RWPE2 (cell line): ENCODE measurements around the gene HK1.

Source experiments
- ATAC-seq: fragments of 200-7000 bp; cut with Tn5 transposase; 3 replicates; pipeline ENCODE4 v1.9.1; 2021; ENCODE audit warnings: low read depth
- DNase-seq: peaks from one replicate; pipeline ENCODE4 v3.0.0-alpha.2; 2020; ENCODE audit warnings: low spot score
- H3K27ac ChIP-seq: fragments of 450-650 bp; 2 replicates; pipeline ENCODE4 v1.5.1; 2017; ENCODE audit warnings: mild to moderate bottlenecking; ENCODE audit not compliant: poor library complexity, severe bottlenecking
- H3K27me3 ChIP-seq: fragments of 250-450 bp; sonication (Bioruptor Pico); 2 replicates; pipeline ENCODE4 v1.5.1; 2021; ENCODE audit warnings: mild to moderate bottlenecking, moderate library complexity; ENCODE audit not compliant: insufficient read depth, poor library complexity, severe bottlenecking
- H3K36me3 ChIP-seq: fragments of 250-450 bp; sonication (Bioruptor Pico); 2 replicates; pipeline ENCODE4 v1.5.1; 2020; ENCODE audit warnings: low read depth, mild to moderate bottlenecking, moderate library complexity
- H3K4me1 ChIP-seq: fragments of 250-450 bp; sonication (Bioruptor Pico); 2 replicates; pipeline ENCODE4 v1.5.1; 2021; ENCODE audit warnings: mild to moderate bottlenecking, moderate library complexity; ENCODE audit not compliant: insufficient read depth, poor library complexity, severe bottlenecking
- H3K4me3 ChIP-seq: fragments of 250-450 bp; sonication (Bioruptor Pico); 2 replicates; pipeline ENCODE4 v1.5.1; 2021; ENCODE audit warnings: mild to moderate bottlenecking, moderate library complexity; ENCODE audit not compliant: severe bottlenecking
- H3K9me3 ChIP-seq: fragments of 250-450 bp; sonication (Bioruptor Pico); 2 replicates; pipeline ENCODE4 v1.5.1; 2021; ENCODE audit warnings: mild to moderate bottlenecking, moderate library complexity; ENCODE audit not compliant: severe bottlenecking
- TF ChIP-seq, protein P1 (sequence below): fragments of 450-650 bp; IDR thresholded peaks from one replicate; pipeline ENCODE4 v1.5.1; 2017; ENCODE audit warnings: mild to moderate bottlenecking, moderate library complexity; ENCODE audit not compliant: poor library complexity, severe bottlenecking

Gene HK1

DNA sequence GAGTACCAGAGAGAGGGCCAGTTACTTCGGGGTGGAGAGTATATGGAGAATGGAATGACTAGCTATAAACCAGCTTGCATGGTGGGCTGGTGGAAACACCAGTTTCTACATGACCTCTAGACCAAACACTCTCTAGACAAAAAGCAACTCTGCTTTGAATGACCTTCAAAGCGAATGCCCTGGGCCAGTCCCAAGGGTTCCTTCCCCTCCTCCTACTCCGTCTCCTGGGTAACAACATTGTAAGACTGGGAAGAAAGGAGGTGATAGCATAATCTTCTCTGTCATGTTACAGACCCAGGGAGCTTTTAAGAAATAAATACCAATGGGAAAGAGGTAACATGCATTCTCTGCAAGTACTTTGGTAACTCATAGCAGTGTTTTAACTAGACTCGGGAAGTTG is 7.4 kb downstream of the HK1 start:
- Histone ChIP-seq H3K27ac (no peak overlapping the region), H3K36me3 (no peaks in the 10 kb centered on the region), H3K4me1 (no peaks in the 10 kb centered on the region), H3K4me3 (no peak overlapping the region), H3K27me3 (no peaks in the 10 kb centered on the region), H3K9me3 (no peaks in the 10 kb centered on the region)
- no peak for DNase-seq
- no peak for ATAC-seq
- TF ChIP-seq, protein P1, sequence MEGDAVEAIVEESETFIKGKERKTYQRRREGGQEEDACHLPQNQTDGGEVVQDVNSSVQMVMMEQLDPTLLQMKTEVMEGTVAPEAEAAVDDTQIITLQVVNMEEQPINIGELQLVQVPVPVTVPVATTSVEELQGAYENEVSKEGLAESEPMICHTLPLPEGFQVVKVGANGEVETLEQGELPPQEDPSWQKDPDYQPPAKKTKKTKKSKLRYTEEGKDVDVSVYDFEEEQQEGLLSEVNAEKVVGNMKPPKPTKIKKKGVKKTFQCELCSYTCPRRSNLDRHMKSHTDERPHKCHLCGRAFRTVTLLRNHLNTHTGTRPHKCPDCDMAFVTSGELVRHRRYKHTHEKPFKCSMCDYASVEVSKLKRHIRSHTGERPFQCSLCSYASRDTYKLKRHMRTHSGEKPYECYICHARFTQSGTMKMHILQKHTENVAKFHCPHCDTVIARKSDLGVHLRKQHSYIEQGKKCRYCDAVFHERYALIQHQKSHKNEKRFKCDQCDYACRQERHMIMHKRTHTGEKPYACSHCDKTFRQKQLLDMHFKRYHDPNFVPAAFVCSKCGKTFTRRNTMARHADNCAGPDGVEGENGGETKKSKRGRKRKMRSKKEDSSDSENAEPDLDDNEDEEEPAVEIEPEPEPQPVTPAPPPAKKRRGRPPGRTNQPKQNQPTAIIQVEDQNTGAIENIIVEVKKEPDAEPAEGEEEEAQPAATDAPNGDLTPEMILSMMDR, result no peak

DNA sequence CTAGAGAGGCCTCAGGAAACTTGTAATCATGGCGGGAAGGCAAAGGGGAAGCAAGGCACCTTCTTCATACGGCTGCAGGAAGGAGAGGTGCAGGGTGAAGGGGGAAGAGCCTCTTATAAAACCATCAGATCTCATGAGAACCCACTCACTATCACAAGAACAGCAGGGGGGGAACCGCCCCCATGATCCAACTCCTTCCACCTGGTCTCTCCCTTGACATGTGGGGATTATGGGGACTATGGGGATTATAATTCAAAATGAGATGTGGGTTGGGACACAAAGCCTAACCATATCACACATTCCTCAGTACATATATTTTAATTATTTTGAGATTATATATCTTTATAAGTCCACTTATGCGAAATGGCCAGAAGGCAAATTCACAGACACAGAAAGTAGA is 8.9 kb downstream of the HK1 start:
- Histone ChIP-seq H3K27ac (no peak overlapping the region), H3K4me1 (no peaks in the 10 kb centered on the region), H3K4me3 (no peak overlapping the region), H3K36me3 (no peaks in the 10 kb centered on the region), H3K9me3 (no peaks in the 10 kb centered on the region), H3K27me3 (no peaks in the 10 kb centered on the region)
- TF ChIP-seq, protein P1, result no peak
- ATAC-seq (no peak), DNase-seq (no peak)

DNA sequence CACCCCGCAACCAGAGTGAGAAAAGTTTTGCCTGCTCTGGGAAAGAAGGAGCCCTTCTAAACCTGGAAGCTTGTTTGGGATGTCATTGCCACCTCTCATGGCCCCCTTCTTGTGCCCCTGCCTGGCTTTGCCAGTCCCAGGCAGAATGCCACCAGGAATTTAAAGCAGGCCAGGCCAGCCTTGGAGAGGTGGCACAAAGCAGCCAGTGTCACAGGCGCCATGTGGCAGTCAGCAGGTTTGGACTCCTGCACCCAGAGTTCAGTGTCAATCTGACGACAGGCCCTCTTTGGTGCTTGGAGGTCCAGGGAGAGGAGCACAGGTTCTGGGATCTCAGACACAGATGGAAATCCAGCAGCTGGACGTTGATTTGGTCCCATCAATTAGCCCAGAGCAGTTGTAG is 12.7 kb downstream of the HK1 start:
- TF ChIP-seq, protein P1, result no peak
- DNase-seq (no peak), ATAC-seq (no peak)
- H3K4me3 ChIP-seq, result no peak overlapping the region
- no peaks in the 10 kb centered on the region for H3K4me1 ChIP-seq
- H3K36me3 ChIP-seq, result no peaks in the 10 kb centered on the region
- H3K9me3 ChIP-seq, result no peaks in the 10 kb centered on the region
- no peak overlapping the region for H3K27ac ChIP-seq
- H3K27me3 ChIP-seq, result no peaks in the 10 kb centered on the region

DNA sequence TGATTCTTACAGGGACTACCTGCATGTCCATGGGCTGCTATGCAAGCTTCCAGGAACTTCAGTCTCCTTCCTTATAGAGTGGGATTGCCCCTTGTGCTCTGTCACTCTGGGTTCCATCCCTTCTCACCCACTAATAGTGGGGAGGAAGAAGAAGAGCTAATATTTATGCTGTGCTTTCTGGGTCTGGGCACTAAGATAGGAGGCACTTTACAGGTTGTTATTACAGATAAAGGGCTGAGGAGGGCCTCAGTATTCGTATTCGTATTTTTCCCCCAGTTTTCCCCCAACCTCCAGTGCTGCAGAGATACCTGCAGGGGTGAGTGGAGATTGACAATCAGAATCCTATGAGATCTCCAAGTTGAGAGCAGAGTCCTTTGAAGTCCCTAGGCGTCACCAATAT is 14.2 kb downstream of the HK1 start:
- no peaks in the 10 kb centered on the region for H3K4me1 ChIP-seq
- ATAC-seq (no peak), DNase-seq (no peak)
- no peak overlapping the region for H3K27ac ChIP-seq
- no peaks in the 10 kb centered on the region for H3K9me3 ChIP-seq
- no peak overlapping the region for H3K4me3 ChIP-seq
- no peaks in the 10 kb centered on the region for H3K36me3 ChIP-seq
- H3K27me3 ChIP-seq, result no peaks in the 10 kb centered on the region
- TF ChIP-seq, protein P1, result no peak

DNA sequence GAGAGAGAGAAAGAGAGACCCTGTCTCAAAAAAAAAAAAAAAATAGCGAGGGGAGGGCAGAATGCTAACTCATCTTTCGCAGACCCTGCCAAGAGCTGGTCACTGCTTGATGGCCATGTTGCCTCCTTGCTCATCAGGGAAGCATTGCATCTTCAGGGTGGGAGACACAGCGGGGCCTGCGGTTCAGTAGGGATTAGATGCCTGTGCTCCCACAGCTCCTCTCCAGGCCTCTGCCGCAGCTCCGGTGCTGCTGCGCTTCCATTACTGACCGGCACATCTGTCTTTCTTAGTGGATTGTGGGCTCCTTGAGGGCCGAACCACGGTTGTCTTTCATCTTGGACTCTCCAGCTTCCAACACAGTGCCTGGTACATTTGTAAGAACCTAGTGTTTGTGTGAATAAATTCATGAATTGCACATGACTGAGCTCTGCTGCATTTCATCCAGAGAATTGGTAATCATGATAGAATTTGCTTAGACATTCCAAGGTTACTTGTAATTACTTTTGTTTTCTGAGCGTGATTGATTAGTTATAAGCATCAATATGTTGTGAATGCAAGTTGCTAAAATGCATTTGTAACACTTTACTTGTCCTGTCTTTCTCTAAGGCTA is 16.8 kb downstream of the HK1 start:
- TF ChIP-seq, protein P1, result no peak
- no peaks in the 10 kb centered on the region for H3K36me3 ChIP-seq
- H3K27me3 ChIP-seq, result no peaks in the 10 kb centered on the region
- no peaks in the 10 kb centered on the region for H3K9me3 ChIP-seq
- DNase-seq (no peak), ATAC-seq (no peak)
- no peak overlapping the region for H3K4me3 ChIP-seq
- no peaks in the 10 kb centered on the region for H3K4me1 ChIP-seq
- no peak overlapping the region for H3K27ac ChIP-seq
